Prostate gland (tissue), 2 donors: ENCODE measurements around the gene ADAMTS3. TPM values are rescaled to one million over a fixed set of nuclear protein-coding genes. Genes with fewer than 3 reads are reported as not detected.

Experiments used
- DNase-seq: peaks from one replicate; pipeline ENCODE4 v3.0.0-alpha.2; 2019; ENCODE audit warnings: low spot score
- H3K27ac ChIP-seq, 2 donors: fragments of 200-600 bp; sonication (generic); 2 replicates each; pipeline ENCODE4 v1.5.1; 2017 to 2019
- H3K27me3 ChIP-seq: fragments of 200-600 bp; sonication (generic); replicated peaks from 2 replicates; pipeline ENCODE4 v1.5.1; 2019; ENCODE audit not compliant: insufficient read depth
- H3K36me3 ChIP-seq, 2 donors: fragments of 200-600 bp; sonication (generic); 1 replicate in 1 of 2; 2 replicates in 1 of 2; pipeline versions ENCODE4 v1.5.1 to v1.8.1; 2017 to 2019
- H3K4me1 ChIP-seq: fragments of 200-600 bp; sonication (generic); replicated peaks from 2 replicates; pipeline ENCODE4 v1.5.1; 2019
- H3K4me3 ChIP-seq, 2 donors: fragments of 200-600 bp; sonication (generic); 2 replicates each; pipeline ENCODE4 v1.5.1; 2017 to 2019
- H3K9me3 ChIP-seq: fragments of 200-600 bp; sonication (generic); 2 replicates; pipeline ENCODE4 v1.5.1; 2017
- CTCF ChIP-seq, 4 experiments: fragments of 200-600 bp in 2 of 4; fragments of 450-650 bp in 2 of 4; sonication (generic) in 2 of 4; IDR thresholded peaks; 1 replicate in 3 of 4; 2 replicates in 1 of 4; pipeline ENCODE4 v1.5.1; 2016 to 2019; ENCODE audit warnings: antibody characterized with exemption in 4 of 4, mild to moderate bottlenecking in 2 of 4, moderate library complexity in 2 of 4
- POLR2A ChIP-seq: fragments of 450-650 bp; IDR thresholded peaks from one replicate; pipeline ENCODE4 v1.6.1; 2016; ENCODE audit warnings: antibody characterized with exemption, mild to moderate bottlenecking
- POLR2AphosphoS5 ChIP-seq: sonication (generic); formaldehyde crosslinking; IDR thresholded peaks from one replicate; pipeline ENCODE4 v1.6.1; 2017; ENCODE audit warnings: antibody characterized with exemption
- WGBS: methylation state at CpG from one replicate; pipeline ENCODE4 v1.1.5; 2018; 5-methylcytosine and 5-hydroxymethylcytosine counted together
- intact Hi-C: fragments of 100-400 bp; cut with DNase I; formaldehyde crosslinking; loops from one replicate; pipeline ENCODE4 v1.14.2; 2022
- total RNA-seq, 2 donors: library from RNA; depleted of rRNA; stranded (reverse); fragments of >200 nt; gene quantifications; one replicate each; pipeline ENCODE4 v1.1.0, GENCODE V29; 2016

Gene ADAMTS3
- total RNA-seq, 2 donors from 2014 or later: 0.36 to 4.0 TPM

GRCh38 chr4:72286910-72287309 is 282.1 kb downstream of the ADAMTS3 start:
- H3K9me3 ChIP-seq: no peaks in the 10 kb centered on the region
- H3K36me3 ChIP-seq: no peaks in the 10 kb centered on the region
- H3K4me3 ChIP-seq: no peak overlapping the region
- TF ChIP-seq POLR2A: no peak
- TF ChIP-seq CTCF (IDR thresholded peaks at IDR 0.05): no peak
- no peak for TF ChIP-seq POLR2AphosphoS5
- DNase-seq: no peak
- H3K4me1 ChIP-seq: no peaks in the 10 kb centered on the region
- no peak overlapping the region for H3K27ac ChIP-seq
- intact Hi-C loops: no loop called here
- H3K27me3 ChIP-seq: no peaks in the 10 kb centered on the region
- WGBS: 96% methylated on average over 2 of the region's 2 CpGs

GRCh38 chr4:72286185-72286584 is 282.8 kb downstream of the ADAMTS3 start:
- 76% methylated on average over 1 of the region's 1 CpG for WGBS
- Histone ChIP-seq H3K9me3 (no peaks in the 10 kb centered on the region), H3K4me1 (no peaks in the 10 kb centered on the region), H3K27ac (no peak overlapping the region), H3K27me3 (no peaks in the 10 kb centered on the region), H3K36me3 (no peaks in the 10 kb centered on the region), H3K4me3 (no peak overlapping the region)
- no peak for DNase-seq
- TF ChIP-seq POLR2A (no peak), CTCF (IDR thresholded peaks at IDR 0.05) (peak in 3 of 4 experiments; percentile 7 to 42 (median 19))
- intact Hi-C loops: no loop called here

- Histone ChIP-seq H3K27ac (no peak overlapping the region), H3K27me3 (no peaks in the 10 kb centered on the region), H3K9me3 (no peaks in the 10 kb centered on the region), H3K4me1 (no peaks in the 10 kb centered on the region), H3K36me3 (no peaks in the 10 kb centered on the region), H3K4me3 (no peak overlapping the region)
- intact Hi-C loops: no loop called here
- no peak for DNase-seq
- no peak for TF ChIP-seq POLR2AphosphoS5
- TF ChIP-seq POLR2A: no peak
- no peak for TF ChIP-seq CTCF (IDR thresholded peaks at IDR 0.05)
- WGBS: 96% methylated on average over 3 of the region's 3 CpGs
Observed at GRCh38 chr4:72283357-72283756, 285.7 kb downstream of the ADAMTS3 start.

GRCh38 chr4:72280252-72280651 is 288.8 kb downstream of the ADAMTS3 start:
- no peak for DNase-seq
- no peaks in the 10 kb centered on the region for H3K27me3 ChIP-seq
- H3K4me1 ChIP-seq: no peaks in the 10 kb centered on the region
- H3K9me3 ChIP-seq: no peaks in the 10 kb centered on the region
- TF ChIP-seq POLR2A (no peak), CTCF (IDR thresholded peaks at IDR 0.05) (no peak), POLR2AphosphoS5 (no peak)
- 94% methylated on average over 3 of the region's 3 CpGs for WGBS
- H3K4me3 ChIP-seq: no peak overlapping the region
- no peaks in the 10 kb centered on the region for H3K36me3 ChIP-seq
- intact Hi-C loops: no loop called here
- H3K27ac ChIP-seq: no peak overlapping the region

- Histone ChIP-seq H3K4me3 (no peak overlapping the region), H3K9me3 (no peaks in the 10 kb centered on the region), H3K36me3 (no peaks in the 10 kb centered on the region), H3K27me3 (peaks cover 2% of the 10 kb centered on the region), H3K4me1 (no peaks in the 10 kb centered on the region), H3K27ac (no peak overlapping the region)
- WGBS: 84% methylated on average over 1 of the region's 1 CpG
- no peak for DNase-seq
- intact Hi-C loops: no loop called here
- TF ChIP-seq POLR2A: no peak
Observed at GRCh38 chr4:72275381-72275780, 293.6 kb downstream of the ADAMTS3 start.
